CD4-positive, alpha-beta T cell treated with Interleukin-1 beta for 1 hour (primary cell): ENCODE measurements around the gene TNC.

Experiments used
- DNase-seq, 2 donors: peaks; one replicate each; pipeline ENCODE4 v3.0.0-alpha.2; 2020 to 2022

Gene TNC

DNA sequence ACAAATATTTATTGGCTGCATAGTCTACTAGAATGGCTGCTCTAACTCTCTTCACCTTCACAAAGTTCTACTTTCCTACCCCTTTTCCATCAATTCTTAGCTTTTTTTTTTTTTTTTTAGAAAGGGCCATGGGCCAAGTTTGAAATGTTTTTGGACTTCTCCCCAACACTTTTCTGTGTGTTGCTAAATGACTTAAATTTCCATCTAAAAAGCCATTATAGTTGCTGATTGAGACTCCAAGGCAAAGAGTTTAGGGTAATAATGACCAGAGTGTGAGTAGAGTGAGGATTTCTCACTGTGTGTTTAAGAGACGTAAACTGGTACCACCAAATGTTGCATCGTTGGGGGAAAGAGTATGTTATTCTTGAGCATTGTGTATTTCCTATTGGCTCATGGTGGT lies 24.4 kb downstream of the TNC start:
- DNase-seq: no peak

DNA sequence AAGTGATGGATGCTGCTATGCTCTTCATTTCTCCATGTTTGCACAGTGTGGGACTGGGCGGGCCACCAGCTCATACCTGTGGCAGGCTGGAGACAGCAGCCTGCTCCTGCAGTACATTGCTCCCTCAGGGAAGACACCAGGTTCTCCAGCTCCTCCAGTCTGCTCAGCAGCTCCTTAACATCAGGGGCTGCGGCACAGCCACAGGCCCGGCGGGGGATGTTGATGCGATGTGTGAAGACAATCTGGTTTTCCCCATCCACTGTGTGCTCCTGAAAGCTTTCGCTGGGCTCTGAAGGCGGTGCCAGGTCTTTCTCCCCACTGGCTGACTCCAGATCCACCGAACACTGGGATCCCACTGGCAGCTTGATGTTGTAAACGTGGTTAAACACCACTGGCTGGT lies 27.5 kb downstream of the TNC start:
- no peak for DNase-seq

DNA sequence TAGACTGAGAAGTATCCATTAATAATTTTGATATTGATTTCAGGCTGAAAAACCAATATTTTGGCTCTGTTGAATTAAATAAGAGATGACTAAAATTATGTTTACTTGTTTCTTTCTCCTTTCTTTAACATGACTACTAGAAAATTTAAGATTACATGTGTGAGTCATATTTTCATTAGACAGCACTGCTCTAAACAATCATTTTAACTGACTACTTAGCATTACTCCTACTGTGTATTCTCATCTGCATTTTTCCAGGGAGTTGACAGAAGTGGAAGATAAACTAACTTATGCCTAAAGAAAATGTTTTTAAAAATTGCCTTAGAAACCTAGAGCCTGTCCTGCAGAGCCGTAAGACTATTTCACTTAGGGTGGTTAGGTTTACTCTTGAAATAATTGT lies 29.1 kb downstream of the TNC start:
- DNase-seq: no peak

DNA sequence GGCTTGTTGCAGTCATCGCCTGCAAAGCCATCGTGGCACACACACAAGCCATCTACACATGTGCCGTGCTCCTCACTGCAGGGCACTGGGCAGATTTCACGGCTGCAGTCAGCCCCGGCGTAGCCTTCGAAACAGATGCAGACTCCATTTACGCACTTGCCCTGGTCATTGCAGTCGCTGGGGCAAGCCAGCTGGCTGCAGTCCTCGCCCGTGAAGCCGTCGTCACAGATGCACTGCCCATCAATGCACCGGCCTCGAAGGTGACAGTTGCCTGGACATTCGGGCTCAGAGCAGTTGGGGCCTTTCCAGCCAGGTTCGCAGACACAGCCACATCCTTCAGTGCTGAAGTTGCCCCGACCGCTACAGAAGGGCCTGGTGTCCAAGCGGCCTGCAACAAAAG lies 31.1 kb downstream of the TNC start:
- DNase-seq: no peak

DNA sequence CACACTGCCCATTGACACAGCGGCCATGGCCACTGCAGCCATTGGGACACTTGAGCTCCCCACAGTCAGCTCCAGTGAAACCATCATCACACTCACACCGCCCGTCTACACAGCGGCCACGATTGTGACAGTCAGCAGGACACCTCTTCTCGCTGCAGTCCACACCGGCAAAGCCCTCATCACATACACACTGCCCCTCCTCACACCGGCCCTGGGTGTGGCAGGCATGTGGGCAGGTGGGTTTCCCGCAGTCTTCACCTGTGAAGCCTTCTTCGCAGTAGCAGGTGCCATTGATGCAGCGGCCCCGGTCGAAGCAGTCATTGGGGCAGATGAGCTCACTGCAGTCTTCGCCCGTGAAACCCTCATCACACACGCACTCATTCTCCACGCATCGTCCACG lies 31.5 kb downstream of the TNC start:
- DNase-seq: no peak

DNA sequence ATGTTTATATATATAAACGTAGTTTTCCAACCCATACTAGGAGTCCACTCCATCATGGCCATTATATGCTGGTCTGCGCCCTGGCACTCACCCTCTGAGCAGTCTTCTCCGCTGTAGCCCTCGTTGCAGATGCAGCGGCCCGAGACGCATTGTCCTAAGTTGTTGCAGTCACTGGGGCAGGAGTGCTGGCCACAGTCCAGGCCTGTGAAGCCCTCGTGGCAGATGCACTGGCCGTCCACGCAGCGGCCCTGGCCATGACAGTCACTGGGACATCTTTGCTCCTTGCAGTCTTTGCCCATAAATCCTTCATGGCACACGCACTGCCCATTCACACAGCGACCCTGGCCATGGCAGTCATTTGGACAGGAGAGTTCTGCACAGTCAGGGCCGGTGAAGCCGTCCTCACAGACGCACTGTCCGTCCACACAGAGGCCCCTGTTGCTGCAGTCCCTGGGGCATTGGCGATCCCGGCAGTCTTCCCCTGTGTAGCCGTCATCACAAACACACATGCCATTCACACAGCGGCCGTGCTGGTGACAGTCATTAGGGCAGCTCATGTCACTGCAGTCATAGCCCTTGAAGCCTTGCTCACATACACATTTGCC lies 32.1 kb downstream of the TNC start:
- DNase-seq: no peak

DNA sequence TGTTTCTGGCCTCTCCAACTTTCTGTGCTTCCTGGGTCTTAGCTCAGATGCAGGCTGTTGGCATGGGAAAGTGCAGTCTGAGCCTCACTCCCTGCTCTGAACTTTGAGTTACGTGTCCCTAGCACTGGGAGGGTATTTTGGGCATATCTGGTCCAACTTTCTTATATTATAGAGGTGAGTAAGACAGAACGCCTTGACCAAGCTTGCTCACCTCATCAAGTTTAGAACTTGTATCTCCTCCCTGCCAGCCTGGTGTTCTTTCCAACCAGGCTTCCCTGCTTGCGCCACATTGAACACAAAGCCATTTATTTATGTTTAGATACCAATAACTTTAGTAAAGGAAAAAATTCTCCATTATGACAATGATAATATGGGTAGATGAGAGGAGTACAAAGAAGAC lies 33.2 kb downstream of the TNC start:
- no peak for DNase-seq

DNA sequence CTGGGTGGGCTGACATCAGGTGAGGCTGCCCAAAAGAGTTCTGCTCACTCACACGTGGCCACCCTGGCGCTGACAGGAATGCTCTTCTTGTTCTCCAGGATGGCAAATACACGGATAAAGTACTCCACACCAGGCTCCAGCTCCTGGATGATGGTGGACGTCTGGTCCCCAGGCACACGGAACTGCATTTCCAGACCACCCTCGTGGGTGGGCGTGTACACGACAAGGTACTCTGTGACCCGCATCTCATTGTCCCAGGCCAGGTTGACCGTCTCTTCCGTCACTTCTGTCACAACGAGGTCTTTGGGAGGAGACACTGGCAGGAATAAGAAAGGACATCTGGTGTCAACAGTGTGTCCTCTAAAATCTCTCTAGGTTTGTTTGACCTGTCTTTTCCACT lies 33.8 kb downstream of the TNC start:
- DNase-seq: no peak

DNA sequence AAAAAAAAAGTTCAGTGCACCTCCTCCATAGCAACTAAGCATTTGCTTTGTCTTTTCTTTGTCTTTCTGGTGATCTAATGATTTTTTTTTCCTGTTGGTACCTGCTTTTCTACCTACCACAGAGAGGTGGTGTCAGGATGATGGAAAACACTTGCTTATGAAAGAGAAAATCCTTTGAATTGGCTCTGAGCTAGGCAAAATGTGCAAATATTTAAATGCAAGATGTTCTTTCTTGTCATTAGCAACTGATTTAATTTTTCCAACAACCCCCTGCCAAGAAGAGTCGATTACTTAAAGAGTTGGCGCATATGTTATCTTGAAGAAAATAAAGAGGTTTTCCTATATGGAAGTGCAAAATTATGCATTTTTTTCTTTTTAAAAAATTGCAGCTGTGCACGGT lies 37.7 kb downstream of the TNC start:
- DNase-seq: no peak

DNA sequence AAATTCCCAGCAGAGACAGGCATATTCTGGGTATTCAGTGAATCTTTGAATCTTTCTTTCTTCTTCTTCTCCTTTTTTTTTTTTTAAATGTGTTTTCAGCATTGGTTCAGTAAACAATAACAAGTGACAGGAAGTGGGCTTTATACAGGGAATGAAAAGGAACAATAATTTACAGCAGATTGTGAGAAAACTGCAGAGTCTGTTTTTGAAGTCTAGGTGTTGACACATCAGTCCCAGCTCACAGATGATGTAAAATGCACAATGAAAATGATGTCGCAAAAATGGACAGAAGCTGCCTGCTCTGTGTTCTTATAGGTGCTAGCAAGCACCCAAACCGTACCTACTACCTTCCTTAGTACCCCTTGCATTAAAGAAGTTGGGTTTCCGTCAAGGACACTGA lies 38.8 kb downstream of the TNC start:
- DNase-seq: no peak

DNA sequence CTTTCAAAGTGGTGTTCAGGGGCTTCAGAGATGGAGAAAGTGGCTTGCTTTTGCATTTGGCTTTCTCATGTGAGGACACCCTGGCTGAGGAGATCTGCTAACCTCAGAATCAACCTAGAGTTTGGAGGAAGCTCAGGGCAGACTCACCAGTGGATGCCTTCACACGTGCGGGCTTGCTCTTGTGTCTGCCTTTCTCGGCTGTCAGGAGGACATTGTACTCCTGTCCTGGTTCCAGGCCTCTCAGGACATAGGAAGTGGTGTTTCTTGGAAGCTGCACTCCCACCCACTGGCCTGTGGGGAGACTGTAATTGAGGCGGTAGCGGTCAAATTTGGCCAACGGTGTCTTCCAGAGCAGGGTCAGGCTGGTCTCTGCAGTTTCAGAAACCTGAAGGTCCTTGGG lies 44.5 kb downstream of the TNC start:
- no peak for DNase-seq

DNA sequence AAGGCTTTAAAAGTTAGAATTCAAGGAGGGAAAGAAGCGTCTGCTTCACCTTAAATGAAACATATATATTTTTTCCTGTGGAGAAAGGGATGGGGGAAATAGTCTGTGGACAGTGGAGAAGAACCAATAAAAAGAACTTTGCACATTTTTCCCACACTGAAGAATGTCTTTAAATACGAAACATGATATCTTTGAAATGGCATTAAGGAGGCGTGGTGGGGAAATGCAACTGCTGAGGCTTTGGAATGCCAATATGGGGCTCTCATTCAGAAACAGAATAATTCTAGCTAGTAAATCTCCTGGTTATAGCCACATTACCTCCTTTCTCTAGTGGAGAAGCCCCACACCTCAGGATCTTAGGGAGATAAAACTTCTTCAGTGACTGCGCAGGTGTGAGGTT lies 46.8 kb downstream of the TNC start:
- DNase-seq: no peak

DNA sequence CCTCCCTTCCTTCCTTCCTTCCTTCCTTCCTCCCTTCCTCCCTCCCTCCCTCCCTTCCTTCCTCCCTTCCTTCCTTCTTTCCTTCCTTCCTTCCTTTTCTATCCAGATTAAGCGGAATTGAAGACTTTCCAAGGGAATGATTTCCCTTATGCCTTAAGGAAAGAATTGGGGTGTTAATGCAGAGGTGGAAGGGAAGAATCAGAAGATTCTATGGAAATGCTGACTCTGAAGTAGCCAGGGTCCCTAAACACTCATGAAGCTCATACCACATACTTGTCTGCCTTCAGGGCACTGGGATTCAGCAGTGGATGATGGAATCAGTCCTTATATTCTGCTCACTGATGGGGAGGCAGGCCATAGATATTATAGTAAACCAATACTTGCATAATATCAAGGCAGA lies 48.2 kb downstream of the TNC start:
- DNase-seq: no peak

DNA sequence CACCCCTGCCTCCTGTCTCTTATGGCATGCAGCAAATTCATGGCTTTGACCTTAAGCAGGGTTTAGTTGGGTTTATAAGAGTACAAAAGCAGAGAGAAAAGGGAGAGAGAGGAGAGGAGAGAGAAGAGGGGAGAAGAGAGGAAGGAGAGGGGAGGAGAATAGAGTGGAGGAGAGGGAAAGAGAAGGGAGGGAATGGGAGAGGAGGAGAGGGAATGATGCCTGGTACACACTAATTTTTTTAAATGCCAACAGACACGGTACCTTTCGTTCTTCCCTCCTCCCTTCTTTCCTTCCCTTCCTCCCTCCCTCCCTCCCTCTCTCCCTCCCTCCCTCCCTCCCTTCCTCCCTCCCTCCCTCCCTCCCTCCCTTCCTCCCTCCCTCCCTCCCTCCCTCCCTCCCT lies 48.7 kb downstream of the TNC start:
- DNase-seq: no peak

DNA sequence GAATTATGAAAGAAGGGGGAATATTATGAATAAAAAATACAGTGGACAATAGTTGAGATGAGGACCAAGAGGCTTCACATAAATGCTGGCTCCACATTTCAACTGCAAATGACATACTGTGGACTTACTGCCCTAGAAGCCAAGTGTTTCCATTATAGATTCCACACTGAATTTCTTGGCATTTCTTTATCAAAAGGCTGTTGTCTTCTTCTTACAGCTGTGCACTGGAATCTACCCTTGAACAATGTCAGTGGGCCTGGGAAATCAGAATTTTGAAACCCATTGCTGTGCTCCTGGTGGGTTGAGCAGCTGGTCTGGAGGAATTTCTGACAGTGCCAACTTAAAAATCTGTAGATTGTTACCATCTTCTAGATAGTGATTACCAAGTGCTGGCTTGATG lies 49.9 kb downstream of the TNC start:
- no peak for DNase-seq

DNA sequence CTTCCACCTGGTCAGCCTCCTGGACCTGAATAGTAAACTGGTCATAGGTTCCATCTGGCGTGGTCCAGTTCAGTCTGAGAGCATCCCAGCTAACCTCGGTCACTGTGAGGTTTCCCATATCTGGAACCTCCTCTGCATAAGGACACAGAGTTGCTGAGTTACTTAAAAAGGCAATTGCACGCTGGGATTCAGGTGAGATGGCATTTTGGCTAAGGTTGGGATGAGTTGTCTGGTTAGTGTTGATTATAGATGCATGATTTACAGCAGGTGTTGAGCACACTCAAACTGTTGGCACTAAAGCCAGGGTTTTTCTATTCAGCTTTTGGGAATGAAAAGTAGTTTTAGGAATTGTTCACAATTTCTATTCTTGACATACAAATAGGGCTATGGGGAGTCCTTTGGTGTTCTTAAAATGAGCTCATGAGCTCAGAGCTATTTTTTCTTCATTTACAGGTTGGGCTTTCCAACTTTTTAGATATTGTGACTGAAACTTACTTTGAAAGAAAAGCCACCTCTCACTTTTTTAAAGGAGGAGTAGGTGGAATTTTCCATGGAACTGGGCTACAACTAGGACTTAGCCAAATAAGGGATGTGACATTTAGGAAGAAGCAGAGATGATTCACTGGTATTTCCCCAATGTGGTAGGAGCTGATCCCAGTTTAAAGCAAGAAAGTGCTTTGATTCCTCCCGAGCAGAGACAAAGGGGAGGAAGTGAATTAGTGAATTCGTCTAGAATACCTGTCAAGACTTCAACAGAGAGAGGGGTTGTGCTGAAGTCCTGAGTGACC lies 54.7 kb downstream of the TNC start:
- no peak for DNase-seq

DNA sequence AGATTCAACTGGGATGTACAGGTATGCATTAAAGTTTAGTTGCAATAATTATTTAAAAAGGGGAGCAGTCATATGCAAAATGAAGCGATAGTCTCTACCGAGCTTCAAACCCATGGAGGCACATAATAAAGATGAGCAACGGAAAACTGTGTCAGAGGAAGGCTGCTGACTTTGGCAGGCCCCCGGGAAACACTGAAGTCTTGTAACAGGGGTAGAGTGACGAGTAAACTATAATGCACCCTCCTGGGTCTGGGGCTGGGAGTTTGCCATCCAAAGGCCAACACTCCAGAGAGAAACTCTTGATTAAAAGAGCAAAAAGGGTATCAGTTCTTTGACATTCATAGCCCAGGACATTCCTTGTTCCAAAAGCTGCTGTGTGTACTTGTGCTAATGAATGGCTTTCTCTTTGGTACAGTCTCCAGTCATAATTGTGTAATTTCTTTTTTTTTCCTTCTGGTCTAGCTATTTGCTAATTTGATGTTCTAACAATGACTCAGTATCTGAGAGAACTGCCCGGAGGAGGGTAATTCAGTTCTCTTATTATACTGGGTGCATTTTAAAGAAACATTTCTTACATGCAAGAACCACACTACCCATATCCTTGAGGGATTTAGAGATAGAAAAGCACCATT lies 59.2 kb downstream of the TNC start:
- no peak for DNase-seq

DNA sequence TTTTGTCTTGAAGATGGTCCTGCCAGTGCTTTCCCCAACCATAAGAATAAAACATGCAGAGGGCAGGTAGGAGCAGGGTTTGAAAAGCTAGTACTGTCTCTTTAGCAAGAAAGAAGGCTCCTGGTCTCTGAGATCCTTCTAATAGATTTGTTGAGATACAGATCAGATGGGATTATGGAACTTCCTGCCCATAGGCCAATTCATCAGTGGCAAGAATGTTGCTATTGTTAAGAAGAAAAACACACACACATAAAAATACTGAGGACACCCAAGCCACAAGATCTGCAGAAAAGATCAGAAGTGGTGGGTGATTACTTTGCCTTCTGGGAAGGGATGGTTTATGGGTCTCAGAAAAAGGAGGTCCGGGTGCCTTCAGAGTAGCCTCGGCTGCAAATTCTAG lies 59.8 kb downstream of the TNC start:
- no peak for DNase-seq

DNA sequence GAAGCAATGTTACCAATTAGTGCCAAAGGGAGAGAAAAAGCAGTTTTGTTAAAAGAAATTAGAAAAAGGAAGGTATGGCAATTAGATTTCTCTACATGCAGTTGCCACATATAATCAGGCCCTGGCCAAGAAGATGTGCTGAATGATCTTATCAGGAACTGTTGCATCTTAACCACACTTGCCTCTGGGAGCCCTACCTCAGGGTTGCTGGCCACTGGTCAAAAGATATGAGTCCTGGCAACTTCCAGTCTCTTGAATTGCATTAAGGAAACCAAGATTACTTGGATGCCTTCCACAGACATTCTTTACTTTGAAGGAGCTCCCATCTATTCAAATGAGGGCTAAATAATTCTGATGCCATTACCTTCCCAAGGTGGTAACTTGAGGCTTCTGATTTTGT lies 60.4 kb downstream of the TNC start:
- DNase-seq: no peak

DNA sequence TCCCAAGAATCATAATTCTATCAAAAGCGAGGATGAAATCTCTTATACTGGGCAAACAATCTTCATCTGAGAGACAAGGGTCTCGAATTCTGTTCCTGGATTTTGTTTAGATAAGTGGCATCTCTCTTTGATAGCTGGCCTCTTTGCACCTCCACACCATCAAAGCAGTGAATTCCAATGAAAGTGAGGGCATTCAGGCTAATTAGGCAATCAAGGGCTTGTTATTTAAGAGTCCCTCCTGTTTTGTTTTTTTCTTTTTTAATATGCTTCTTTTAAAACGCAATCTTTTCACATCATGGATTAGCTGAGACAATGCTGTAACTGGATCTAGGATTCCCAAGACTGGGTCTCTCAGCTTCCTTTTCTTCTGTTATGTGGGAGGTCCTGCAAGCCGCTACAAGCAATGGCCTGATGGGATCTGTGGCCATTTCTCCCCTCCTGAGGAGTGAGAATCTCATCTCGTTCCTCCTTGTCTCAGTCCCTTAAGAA lies 67.9 kb downstream of the TNC start:
- DNase-seq: no peak

DNA sequence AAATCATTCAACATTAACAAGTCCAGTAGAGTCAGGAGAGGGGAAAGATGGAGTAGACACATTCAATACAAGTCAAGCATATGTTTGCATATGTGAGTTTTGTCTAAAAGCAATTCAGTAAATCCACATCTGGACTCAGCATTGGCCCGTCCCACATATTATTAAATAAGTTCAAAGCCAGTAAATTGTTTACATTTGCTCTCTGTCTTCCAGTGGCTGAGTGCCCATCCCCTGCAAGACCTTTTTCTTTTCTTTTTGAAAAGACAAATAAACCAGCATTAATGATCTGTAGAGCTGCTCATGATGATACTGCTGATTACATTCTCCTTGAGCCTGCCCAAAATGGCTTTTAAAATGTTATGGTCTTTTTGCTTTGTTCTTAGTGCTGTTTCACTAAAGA lies 71.1 kb downstream of the TNC start:
- DNase-seq: no peak

DNA sequence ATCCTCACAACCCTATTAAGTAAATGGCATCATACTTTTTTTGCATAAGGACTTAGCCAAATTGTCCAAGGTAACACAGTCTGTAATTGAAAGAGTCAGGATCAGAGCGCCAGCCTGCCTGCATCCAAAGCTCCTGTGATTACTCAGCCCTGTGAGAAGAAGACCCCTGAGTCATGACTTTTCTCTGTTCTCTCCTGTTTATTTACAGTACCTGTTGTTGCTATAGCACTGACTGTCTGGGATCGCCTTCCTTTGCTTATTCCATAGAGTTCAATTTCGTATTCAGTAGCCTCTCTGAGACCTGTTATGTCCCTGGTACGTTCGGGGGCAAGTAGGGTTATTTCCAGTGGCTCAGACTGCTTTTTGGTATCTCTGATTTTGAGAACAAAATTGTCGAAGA lies 71.8 kb downstream of the TNC start:
- DNase-seq: no peak

DNA sequence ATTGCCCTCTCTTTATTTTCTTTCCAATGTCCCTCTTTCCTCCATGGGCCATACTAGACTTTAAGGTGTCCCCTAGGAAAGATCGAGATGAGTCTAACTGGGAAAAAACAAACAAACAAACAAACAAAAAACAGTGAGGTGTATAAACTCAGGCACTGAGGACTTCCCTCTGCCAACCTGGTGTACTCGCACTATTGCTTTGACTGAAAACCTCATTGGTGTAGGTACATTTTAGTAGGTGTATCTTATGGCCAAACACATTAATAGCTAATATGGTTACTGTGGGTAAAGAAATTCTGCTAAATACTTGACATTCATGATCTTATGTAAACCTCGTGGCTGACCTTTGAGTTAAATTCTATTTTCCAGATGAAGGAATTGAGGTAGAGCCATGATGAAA lies 74.3 kb downstream of the TNC start:
- DNase-seq: no peak

DNA sequence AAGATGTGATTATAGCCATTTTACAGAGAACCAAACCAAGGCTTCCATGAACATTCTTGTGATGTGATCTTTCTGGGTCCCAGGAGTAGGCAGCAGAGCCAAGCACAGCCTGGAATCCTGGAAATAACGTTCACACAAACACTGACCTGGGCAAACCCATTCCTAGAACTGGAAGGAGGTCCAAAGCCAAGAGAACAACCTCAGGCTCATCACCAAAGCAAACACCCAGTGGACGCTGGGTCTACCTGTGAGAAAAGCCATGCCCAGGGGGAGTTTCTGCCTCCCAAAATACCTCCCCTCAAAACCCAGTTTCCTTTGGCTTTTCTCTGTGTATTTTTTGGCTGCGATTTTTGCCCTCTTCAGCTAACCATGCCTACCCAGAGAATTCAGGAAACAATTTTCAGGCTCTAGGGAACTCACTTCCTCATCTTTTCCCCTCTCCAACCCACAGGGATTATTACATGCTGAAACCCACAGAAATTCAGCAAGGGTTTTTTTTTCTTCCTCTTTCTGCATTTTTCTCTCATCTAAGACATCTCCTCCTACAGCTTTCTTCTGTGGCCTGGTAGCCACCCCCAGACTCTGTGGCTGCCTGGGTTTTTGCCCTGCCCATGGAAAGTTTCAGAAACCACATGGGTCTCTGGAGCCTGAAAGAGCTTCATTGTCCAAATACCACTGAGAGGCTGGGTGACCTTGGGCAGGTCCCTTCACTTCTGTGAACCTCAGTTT lies 75.0 kb downstream of the TNC start:
- no peak for DNase-seq
